Fibroblast of peridontal ligament (primary cell): ENCODE measurements around the gene TRIM2.

Source experiments
- DNase-seq: peaks from one replicate; pipeline ENCODE4 v3.0.0-alpha.2; 2010; ENCODE audit errors: extremely low read depth

The TRIM2 gene

DNA sequence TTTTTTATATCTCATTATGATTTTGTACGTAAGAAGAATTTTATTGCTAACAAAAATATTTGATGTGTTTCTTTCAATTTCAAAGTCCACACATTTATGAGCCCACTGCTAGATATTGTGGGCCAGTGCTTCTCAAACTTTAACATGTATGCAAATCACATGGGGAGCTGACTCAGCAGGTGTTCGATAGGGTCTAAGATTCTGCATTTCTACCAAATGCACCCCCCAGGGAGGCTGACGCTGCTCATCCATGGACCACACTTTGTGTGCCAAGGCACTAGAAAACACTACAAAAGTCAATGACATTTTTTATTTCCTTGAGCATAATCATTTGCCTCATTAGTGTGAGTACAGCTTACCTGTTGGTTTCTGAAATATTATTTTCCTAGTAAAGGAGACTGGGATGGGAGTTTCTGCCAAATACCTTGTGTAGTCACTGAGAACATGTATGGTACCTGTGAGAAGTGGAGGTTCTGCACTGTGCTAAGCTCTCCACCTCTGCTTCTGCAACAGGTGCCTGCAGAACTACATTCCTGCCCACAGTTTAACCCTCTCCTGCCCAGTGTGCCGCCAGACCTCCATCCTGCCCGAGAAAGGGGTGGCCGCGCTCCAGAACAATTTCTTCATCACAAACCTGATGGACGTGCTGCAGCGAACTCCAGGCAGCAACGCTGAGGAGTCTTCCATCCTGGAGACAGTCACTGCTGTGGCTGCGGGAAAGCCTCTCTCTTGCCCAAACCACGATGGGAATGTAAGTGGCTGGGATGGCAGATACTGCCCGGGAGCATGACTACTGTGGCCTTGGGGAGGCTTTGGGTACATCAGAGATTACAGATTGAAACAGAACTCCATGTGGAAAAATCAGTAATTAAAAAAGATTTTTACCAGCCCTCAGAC is 71.4 kb downstream of the TRIM2 start:
- DNase-seq: no peak

DNA sequence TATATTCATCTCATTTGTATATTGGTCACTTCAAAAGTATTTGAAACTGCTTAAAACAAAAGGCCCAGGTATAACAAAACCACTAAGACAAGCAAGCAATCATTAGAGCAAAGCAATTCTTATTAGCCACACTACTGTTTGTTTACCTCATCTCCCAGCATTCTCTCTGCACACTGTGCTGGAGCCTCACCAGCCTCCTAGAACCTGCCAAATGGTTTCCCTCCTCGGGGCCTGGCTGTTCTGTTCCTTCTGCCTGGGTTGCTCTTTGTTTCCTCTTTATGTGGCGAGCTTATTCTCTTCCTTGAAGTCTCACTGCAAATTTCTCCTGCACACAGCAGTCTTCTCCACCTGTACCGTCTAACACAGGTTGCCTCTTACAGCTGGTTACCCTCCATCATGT is 72.7 kb downstream of the TRIM2 start:
- no peak for DNase-seq

DNA sequence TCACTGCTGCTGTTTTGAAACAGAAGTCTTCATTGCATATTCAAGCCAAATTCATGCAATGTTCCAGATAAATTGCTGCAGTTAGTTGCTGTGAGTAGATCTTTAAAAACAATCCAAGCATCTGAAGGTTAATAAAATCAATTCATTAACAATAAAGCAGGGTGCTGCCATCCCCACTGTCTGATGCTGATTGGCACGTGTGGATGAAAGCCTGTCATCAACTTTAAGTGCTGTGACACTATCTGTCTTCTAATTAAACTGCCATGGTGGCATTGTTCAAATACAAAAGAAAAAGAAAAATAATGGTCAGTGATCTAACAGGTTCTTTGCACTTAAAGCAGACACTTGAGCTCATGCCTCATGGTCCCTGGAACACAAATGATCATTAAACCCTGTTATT is 77.2 kb downstream of the TRIM2 start:
- no peak for DNase-seq

DNA sequence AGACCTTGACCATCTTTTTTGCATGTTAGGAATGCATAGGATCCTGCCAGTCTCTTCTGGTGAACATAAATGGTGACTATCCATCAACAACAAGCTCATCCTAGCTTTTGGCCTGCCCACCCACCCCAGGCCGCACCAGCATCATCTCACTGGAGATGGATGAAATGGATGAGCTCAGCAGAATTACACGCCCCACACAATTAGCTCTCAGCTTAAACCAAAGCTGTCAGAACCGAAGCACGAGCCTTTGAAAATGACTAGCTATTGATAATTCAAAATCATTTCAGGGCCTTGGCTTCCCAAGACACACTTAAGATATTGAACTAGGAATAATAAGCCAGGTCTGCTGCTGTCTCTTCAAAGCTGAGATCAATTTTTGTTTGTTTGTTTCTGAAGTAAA is 77.8 kb downstream of the TRIM2 start:
- DNase-seq: no peak

DNA sequence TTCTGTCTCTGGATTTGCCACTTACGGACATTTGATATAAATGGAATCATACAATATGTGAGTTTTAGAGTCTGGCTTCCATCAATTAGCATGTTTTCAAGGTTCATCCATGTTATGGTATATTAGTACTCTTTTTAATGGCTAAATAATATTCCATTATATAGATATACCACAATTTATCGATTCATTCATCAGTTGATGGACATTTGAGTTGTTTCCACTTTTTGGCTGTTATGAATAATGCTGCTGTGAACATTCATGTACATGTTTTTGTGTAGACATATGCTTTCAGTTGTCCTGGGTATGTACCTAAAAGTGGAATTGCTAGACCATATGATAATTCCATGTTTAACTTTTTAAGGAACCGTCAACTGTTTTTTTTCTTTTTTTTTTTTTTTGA is 79.0 kb downstream of the TRIM2 start:
- DNase-seq: no peak

DNA sequence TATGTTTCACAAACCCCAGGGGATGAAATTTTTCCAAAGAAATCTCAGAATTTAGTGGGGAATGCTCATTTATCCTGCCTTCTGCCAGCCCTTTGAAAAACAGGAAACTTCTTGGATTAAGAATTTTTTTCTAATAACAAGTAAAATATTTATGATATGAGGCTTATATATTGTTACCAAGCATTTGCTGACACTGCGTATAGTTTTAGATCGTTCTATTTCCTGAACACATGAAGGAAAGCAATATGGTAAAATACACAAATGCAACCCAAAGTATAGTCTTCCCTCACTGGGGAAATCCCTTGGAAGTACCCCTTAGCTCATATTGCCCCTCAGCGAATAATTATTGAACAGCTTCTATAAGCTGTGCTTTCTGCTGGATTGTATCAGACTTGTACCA is 85.9 kb downstream of the TRIM2 start:
- DNase-seq: no peak

DNA sequence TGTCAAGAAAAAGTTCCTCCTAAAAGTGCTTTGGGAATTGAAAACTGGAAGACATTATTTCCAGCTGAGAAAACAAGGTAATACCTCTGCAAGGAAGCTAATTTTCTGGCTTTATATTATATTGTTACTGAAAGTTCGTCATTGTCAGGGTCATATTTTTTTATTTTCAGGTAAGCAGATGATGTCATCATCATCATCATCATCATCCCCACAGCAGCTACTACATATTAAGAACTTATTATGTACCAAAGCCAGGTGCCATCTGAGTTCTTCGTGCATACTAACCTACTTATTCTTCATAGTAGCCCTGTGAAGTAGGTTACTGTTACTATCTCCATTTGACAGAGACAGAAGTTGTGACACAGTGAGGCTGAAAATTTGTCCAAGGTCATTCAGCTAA is 87.3 kb downstream of the TRIM2 start:
- DNase-seq: no peak

DNA sequence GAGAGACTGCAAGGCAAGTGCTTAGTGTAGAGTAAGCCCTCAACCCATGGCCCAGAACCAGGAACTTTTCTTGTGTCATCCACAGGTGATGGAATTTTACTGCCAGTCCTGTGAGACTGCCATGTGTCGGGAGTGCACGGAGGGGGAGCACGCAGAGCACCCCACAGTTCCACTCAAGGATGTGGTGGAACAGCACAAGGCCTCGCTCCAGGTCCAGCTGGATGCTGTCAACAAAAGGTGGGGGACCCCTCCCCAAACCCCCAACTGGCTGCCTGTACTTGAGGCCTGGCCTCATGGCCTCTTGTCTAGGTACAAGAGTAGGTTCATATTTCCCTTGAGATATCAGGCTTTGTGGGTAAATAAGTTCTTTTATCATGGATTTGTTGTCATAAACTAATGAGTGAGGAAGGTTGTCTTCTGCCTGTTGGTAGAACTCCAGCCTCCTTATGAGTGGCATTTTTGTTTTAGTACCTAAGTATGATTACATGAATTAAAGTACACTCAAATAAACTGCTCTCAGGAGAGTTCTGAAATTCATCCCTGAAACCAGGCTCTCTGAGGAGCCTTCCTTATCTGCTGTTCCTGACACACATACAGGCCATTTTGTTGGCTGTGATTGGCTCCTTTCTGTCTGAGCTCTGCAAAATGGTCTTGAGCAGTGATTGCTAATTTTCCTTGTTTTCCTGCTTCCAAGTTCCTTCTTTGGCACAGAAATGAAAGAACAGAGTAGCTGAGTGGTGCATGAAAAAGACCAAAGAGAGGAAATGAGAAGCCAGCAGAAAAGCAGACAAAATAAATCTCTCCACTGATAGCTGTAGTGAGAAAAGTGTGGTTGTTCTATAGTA is 88.9 kb downstream of the TRIM2 start:
- DNase-seq: no peak

DNA sequence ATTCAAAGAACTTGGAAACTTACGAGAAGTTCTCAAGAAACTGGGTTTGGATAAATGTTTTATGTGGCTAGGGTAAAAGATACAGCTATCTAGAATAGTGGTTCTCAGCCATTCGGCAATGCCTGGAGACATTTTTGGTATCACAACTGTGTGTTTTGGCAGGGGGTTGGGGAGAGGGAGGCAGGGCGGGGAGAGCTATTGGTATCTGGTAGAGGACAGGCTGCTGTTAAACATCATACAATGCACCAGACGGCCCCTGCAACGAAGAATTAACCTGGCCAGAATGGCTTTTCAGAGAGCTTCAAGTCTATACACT is 89.5 kb downstream of the TRIM2 start:
- no peak for DNase-seq

DNA sequence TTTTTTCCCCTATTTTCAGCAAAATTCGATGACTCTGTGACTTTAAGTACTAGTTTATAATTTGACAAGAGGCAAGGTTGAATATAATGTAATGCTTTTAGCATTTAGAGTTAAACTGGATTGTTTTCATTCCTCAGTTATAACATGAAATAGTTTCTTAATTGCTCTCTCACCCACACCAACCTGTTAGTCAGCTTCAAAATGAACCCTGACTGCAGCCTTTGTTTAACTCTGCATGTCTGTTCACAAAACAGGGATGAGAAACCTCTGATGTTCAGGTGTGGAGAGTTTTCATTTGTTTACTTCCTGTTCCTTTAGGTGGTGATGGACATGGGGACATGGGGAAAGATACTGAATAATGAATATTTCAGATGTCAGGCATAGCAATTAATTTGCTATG is 90.4 kb downstream of the TRIM2 start:
- no peak for DNase-seq

DNA sequence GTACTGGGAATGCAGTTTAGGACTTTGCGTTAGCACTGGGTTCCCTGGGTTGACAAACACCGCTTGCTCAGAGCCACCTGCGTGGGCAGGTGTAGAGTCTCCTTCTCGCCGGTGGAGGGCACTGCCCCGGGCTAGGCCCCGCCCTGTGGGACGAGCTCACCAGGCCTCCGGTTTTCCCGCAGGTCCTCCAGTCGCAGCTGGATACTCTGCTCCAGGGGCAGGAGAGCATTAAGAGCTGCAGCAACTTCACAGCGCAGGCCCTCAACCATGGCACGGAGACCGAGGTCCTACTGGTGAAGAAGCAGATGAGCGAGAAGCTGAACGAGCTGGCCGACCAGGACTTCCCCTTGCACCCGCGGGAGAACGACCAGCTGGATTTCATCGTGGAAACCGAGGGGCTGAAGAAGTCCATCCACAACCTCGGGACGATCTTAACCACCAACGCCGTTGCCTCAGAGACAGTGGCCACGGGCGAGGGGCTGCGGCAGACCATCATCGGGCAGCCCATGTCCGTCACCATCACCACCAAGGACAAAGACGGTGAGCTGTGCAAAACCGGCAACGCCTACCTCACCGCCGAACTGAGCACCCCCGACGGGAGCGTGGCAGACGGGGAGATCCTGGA is 91.0 kb downstream of the TRIM2 start:
- DNase-seq: no peak

DNA sequence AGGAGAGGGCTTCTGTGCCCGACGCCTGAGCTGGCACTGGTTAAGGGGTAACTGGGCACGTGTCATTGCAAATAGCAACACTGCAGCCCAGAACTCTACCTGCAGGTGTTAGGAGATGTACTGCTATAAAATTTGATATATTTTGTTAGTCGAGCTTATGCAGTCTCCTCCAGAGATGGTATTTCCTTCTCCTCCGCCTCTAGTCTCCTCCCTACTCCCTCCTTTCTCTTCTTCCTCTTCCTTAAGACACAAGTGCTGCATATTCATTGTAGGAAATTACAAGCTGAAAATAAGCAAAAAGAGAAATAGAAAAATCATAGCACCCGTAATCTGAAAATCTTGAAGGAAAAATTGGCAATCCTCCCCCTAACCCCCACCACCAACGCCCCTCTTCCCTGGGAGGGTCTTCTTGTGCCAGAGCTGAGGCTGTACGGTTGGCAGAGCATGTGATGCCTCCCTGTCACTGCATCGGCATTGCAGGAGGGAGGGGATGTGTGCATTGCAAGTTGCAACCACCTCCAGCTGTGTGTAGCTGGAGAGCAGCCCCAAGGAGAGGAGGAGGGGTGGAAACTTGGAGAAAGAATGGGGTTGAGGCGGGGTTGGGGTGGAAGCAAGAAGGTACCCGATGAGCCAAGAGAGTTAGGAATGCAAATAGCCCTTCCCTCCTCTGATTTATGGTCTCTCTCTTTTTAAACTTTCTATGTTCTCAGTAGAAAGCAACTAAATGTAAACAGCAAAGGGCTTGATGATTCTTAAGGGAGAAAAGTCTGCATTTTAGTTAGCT is 92.0 kb downstream of the TRIM2 start:
- peak; percentile 78 for DNase-seq

DNA sequence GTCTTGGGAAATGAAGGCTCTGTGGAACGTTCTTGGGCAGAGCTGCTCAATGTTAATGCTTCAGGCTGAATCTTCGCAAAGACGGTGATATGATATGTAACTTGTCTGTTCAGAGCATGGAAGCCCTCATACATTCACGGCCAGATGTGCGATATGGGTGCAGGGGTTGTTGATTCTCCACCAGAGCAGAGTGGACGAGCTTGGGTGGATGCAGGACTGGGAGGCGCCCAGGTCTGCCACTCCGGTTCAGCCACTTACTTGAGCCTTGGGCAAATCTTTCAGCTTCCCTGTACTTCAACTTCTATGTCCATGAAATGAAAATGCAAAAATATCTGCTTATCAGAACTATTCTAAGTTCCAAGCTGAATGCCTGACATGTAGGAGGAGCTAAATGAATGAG is 92.9 kb downstream of the TRIM2 start:
- DNase-seq: no peak

DNA sequence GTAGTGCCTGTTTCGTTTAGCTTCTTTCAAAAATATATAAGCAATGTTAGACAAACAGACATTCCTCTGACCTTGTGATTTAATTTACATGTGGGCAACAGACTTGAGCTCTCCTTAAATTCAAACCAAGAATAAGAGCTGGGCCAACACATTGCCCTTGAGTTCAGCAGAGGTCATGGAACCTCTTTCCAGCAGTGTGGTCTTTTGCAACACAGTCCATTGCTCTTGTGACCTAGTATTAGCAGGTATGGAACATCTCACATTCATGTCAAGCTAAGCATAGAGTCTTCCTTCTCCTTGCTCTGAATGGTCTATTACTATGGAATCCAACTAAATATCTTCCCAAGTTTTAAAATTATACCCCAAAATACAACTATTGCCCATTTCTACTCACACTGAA is 106.5 kb downstream of the TRIM2 start:
- no peak for DNase-seq

DNA sequence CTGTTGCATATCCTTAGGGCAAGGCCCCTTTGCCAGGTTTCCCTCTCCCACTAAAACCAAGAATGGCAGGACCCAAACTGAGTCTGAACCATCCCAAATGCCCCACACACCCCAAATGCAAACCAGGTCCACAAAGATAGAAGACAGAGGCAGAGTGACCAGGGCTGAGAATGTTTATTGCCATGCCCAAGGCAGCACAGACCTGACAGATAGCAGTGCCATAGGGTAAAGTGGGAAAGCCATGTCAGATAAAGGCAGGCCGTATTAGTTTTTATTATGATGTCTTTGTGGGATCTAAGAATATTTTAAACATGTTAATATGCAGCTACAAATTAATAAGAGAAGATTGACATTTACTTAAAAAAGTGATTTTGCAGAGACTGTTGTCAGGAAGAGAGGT is 110.7 kb downstream of the TRIM2 start:
- no peak for DNase-seq

DNA sequence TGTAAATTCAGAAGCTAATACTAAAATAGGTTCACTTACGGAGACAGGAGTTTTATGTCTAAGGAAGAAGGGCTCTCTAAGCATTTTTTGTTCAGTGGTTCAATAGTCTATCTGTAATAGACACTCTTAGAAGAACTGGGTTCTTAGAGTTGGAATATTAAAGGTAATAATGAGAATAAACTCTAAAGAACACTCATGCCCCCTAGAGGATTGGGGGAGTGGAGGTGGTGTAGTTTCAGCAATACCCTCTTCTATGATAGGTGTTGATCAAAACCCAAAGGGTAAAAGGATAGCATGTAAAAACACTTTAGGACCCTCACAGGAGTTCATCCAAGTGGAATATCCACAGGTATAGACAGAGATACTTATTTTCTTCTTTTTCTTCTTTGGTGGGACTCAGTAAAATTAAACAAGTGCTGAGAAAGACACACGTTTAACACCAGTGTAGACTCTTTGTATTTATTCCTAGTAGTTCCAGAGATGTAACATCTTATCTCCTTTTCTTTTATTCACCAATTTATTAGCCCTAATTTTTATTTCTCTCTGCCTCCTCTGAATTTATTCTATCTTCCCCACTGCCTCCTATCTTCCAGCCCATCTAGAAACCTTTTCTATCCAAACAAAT is 114.6 kb downstream of the TRIM2 start:
- peak; percentile 71 for DNase-seq

DNA sequence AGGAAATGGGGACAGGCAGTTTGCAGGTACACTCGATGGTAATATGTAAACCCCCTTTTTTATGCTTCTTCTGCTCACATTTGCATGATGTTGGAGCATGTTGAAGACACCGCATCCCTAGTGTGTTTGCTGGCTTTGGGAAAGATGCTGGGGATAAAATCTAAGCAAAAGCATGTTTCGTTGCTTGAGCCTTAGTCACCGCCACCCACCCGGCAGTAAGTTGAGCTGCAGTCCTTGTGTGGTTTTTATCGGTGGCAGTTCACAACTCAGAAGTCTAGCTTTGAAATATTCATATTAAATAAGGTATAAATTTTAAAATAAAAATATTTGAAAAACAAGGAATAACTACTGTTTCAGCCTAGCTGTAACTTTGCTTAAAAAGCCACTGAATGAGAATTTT is 118.5 kb downstream of the TRIM2 start:
- peak; percentile 16 for DNase-seq

DNA sequence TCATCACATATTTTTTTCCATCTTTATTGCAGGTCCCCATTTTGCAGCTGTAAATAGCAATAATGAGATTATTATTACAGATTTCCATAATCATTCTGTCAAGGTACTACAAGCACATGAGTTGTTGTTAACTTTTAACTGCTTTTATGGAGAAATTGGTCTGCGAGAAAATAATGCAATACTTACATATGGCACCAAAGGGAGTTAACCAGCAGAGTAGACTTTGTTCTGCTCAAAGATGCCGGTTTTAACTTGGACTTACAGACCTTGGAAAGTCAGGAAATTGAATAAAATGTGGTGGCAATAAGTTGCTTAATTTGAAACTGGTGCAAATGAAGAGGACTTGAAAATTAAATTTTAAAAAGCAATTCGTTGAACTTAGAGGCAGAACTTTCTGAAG is 119.8 kb downstream of the TRIM2 start:
- no peak for DNase-seq

DNA sequence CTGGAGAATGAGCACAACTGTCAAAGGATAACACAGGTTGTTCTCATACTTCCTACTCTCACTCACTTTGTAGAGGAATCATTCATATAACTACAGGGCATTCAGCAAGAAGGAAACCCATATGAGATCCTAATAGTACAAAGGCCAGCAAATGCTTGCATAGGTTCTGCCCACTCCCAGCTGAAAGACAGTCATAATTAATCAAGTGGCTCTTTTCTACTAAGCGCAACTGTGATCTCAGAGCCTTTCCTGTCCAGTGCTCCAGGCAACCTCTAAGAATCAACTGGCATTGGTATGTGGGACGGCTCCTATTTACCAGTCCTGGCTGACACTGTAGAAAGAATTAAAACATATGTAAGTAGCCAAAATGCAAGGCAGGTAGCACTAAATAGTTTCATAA is 121.3 kb downstream of the TRIM2 start:
- DNase-seq: no peak

DNA sequence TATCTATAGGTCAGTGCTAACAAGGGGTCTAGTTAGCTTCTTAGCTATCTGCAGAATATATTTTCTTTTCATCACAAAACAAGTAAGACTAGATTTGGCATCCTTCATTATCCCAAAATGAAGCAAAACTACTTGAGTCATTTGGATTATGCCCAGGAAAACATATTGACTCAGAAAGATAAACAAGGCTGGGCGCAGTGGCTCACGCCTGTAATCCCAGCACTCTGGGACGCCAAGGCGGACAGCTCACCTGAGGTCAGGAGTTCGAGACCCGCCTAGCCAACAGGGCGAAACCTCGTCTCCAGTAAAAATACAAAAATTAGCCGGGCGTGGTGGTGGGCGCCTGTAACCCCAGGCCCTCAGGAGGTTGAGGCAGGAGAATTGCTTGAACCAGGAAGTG is 122.3 kb downstream of the TRIM2 start:
- peak; percentile 9 for DNase-seq

DNA sequence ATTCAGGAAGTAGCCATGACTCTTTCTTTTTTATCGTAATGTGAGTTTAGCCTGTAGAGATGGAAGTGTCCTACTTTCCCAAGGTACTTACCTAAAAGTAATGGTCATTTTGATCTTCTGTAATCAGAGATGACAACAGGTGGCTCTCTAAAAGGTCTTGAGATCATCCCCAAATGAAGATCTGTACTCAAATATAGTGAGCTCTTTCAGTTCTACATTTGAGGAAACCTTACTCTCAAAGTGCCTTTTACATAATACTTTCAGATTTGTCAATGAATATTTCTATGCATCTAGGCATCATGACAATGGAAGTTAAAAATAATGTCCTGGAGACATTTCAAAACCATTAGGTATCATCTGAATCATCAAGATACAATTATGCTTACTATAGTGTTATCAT is 123.0 kb downstream of the TRIM2 start:
- DNase-seq: no peak

DNA sequence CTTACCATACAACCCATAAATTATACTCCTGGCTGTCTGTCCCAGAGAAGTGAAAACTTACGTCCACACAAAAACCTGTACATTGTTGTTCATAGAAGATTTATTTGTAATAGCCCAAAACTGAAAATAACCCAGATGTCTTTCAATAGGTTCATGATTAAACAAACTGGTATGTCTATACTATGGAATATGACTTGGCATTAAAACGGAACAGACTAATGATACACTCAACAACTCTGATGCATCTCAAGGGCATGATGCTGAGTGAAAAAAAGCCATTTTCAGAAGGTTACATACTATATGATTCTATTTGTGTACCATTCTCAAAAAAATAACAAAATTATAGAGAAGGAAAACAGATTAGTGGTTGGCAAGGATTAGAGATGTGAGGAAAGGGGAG is 128.7 kb downstream of the TRIM2 start:
- peak; percentile 17 for DNase-seq
